ENCODE data around the gene FAM219B. TPM values are rescaled to one million over a fixed set of nuclear protein-coding genes. Genes with fewer than 3 reads are reported as not detected.

The FAM219B gene
- total and polyA plus RNA-seq, 10 of the 15 experiments (the other 5 are each of a cell fraction or from before 2014, with no cell fraction given) = 7.6 to 53.2 (median 29.4) TPM

- TF ChIP-seq REST (IDR thresholded peaks at IDR 0.05; ENCODE audit: low read depth, low read length) (0 out of 2 replicates have a peak, but pooled peaks have one; percentile 16), NR2F1 (conservative IDR thresholded peaks at IDR 0.05) (0 out of 2 replicates have a peak, but pooled peaks have one; percentile 30), NBN (IDR thresholded peaks at IDR 0.05) (no peak; the same call in 1 of the 2 replicates), RB1 (IDR thresholded peaks at IDR 0.05; ENCODE audit: borderline replicate concordance) (no peak; the same call in 1 of the 2 replicates), CBFB (IDR thresholded peaks at IDR 0.05; ENCODE audit: low read depth) (no peak), NFIC (IDR thresholded peaks at IDR 0.05; ENCODE audit: low read depth, low read length) (no peak), POLR2AphosphoS2 (IDR thresholded peaks at IDR 0.05; ENCODE audit: low read depth, low read length) (0 out of 2 replicates have a peak, but pooled peaks have one; percentile 30), RBBP5 (conservative IDR thresholded peaks at IDR 0.05) (0 out of 2 replicates have a peak, but pooled peaks have one; percentile 42), ZNF217 (IDR thresholded peaks at IDR 0.05) (0 out of 2 replicates have a peak, but pooled peaks have one; percentile 44), HCFC1 (IDR thresholded peaks at IDR 0.05; ENCODE audit: low read length) (peak; percentile 39; the same call in 1 of the 2 replicates), IKZF1 (conservative IDR thresholded peaks at IDR 0.05) (peak; percentile 79), NRF1 (conservative IDR thresholded peaks at IDR 0.05; ENCODE audit: low read depth, low read length) (peak; percentile 94), MEF2B (IDR thresholded peaks at IDR 0.05; ENCODE audit: partially characterized antibody, poor library complexity, severe bottlenecking) (peak; percentile 6), POLR2A (IDR thresholded peaks at IDR 0.05; ENCODE audit: low read depth, low read length) (peak; percentile 82), NR2C1 (IDR thresholded peaks at IDR 0.05) (0 out of 2 replicates have a peak, but pooled peaks have one; percentile 28), ZNF687 (IDR thresholded peaks at IDR 0.05) (peak; percentile 56; the same call in 1 of the 2 replicates), RELB (IDR thresholded peaks at IDR 0.05; ENCODE audit: low read depth) (no peak), NKRF (conservative IDR thresholded peaks at IDR 0.05) (peak; percentile 84), SMARCA5 (IDR thresholded peaks at IDR 0.05) (0 out of 2 replicates have a peak, but pooled peaks have one; percentile 66), RAD51 (IDR thresholded peaks at IDR 0.05) (no peak)
Measured at GRCh38 chr15:74906450-74907162, at the start of gene FAM219B (continued).

Data from GM12878 (cell line).